B cell (primary cell): ENCODE measurements around the gene RPL32. TPM values are rescaled to one million over a fixed set of nuclear protein-coding genes. Genes with fewer than 3 reads are reported as not detected.

Experiments
- ATAC-seq: fragments of 200-7000 bp; cut with Tn5 transposase; one replicate; pipeline ENCODE4 v1.10.0; 2021; ENCODE audit warnings: low read depth, mild to moderate bottlenecking, moderate number of reproducible peaks, moderate library complexity
- CTCF ChIA-PET: fragments of 350-600 bp; sonication (Branson Sonifier 250); formaldehyde crosslinking; loops from one replicate; lab custom pipeline; 2021; ENCODE audit warnings: antibody characterized with exemption, inconsistent platforms; lab: Charles Lee
- POLR2A ChIA-PET: fragments of 350-600 bp; sonication (Branson Sonifier 250); formaldehyde crosslinking; loops from one replicate; lab custom pipeline; 2021; ENCODE audit warnings: antibody characterized with exemption; lab: Charles Lee
- DNase-seq: peaks from one replicate; pipeline ENCODE4 v3.0.0; 2013
- H2AFZ ChIP-seq: 2 replicates; pipeline ENCODE4 v1.6.1; 2012; ENCODE audit warnings: mild to moderate bottlenecking, low read depth, low read length; ENCODE audit not compliant: insufficient read depth, poor library complexity, severe bottlenecking
- H3K27ac ChIP-seq, 2 donors: 1 replicate in 1 of 2; 2 replicates in 1 of 2; pipeline ENCODE4 v1.5.1; 2012 to 2013; ENCODE audit warnings: low read length in 2 of 2, mild to moderate bottlenecking in 2 of 2, moderate library complexity in 1 of 2
- H3K27me3 ChIP-seq, 4 experiments: fragments of 200-600 bp in 1 of 4; sonication (generic) in 1 of 4; replicated peaks in 1 of 4; 1 replicate in 2 of 4; 2 replicates in 2 of 4; pipeline versions ENCODE4 v1.6.1 to v1.7.0; 2013 to 2016; ENCODE audit warnings: low read length in 3 of 4, mild to moderate bottlenecking in 2 of 4, mixed read lengths in 1 of 4, moderate library complexity in 1 of 4; ENCODE audit not compliant: insufficient read depth in 4 of 4, control insufficient read depth in 3 of 4; ENCODE audit errors: control extremely low read depth in 1 of 4
- H3K36me3 ChIP-seq, 2 experiments: replicated peaks in 1 of 2; 1 replicate in 1 of 2; 2 replicates in 1 of 2; pipeline versions ENCODE4 v1.6.1 to v1.7.1; 2013; ENCODE audit warnings: low read length in 1 of 2; ENCODE audit not compliant: insufficient read depth in 2 of 2, control insufficient read depth in 1 of 2; ENCODE audit errors: control extremely low read depth in 1 of 2, extremely low read depth in 1 of 2
- H3K4me1 ChIP-seq, 2 donors: fragments of 200-600 bp in 1 of 2; sonication (generic) in 1 of 2; 1 replicate in 1 of 2; 2 replicates in 1 of 2; pipeline versions ENCODE4 v1.5.1 to v1.6.1; 2013 to 2017; ENCODE audit warnings: low read length in 2 of 2; ENCODE audit not compliant: control insufficient read depth in 2 of 2, insufficient read depth in 2 of 2
- H3K4me2 ChIP-seq: replicated peaks from 2 replicates; pipeline ENCODE3; 2012; ENCODE audit warnings: mild to moderate bottlenecking, low read depth, low read length; ENCODE audit not compliant: poor library complexity, severe bottlenecking
- H3K4me3 ChIP-seq, 5 experiments: fragments of 200-600 bp in 1 of 5; sonication (generic) in 1 of 5; 1 replicate in 3 of 5; 2 replicates in 2 of 5; pipeline versions ENCODE4 v1.5.1 to v1.7.0; 2011 to 2016; ENCODE audit warnings: low read length in 4 of 5, mild to moderate bottlenecking in 4 of 5, low read depth in 2 of 5, control low read depth in 1 of 5, moderate library complexity in 1 of 5; ENCODE audit not compliant: insufficient read depth in 1 of 5; ENCODE audit errors: control extremely low read depth in 1 of 5, extremely low read depth in 1 of 5
- H3K79me2 ChIP-seq: fragments of 200-600 bp; sonication (generic); one replicate; pipeline ENCODE4 v1.6.0; 2016; ENCODE audit warnings: low read length; ENCODE audit not compliant: control insufficient read depth, insufficient read depth
- H3K9ac ChIP-seq: fragments of 200-600 bp; sonication (generic); 2 replicates; pipeline ENCODE4 v1.6.1; 2017; ENCODE audit warnings: mild to moderate bottlenecking, low read length, moderate library complexity
- H3K9me3 ChIP-seq, 3 donors: one replicate each; pipeline versions ENCODE4 v1.6.1 to v1.7.1; 2013; ENCODE audit warnings: low read length in 2 of 3; ENCODE audit not compliant: control insufficient read depth in 2 of 3, insufficient read depth in 1 of 3; ENCODE audit errors: control extremely low read depth in 1 of 3
- H4K20me1 ChIP-seq: 2 replicates; pipeline ENCODE4 v1.6.0; 2012; ENCODE audit warnings: mild to moderate bottlenecking, low read length; ENCODE audit not compliant: insufficient read depth, control insufficient read depth, poor library complexity, severe bottlenecking
- H3K27ac Mint-ChIP-seq: one replicate; pipeline ENCODE4 v1.8.0; 2021; ENCODE audit warnings: mixed read lengths
- H3K27me3 Mint-ChIP-seq: one replicate; pipeline ENCODE4 v1.8.0; 2021; ENCODE audit warnings: mixed read lengths
- H3K4me1 Mint-ChIP-seq: one replicate; pipeline ENCODE4 v1.8.0; 2021; ENCODE audit warnings: mixed read lengths
- H3K4me3 Mint-ChIP-seq: one replicate; pipeline ENCODE4 v1.8.0; 2021; ENCODE audit warnings: mixed read lengths
- H3K9me3 Mint-ChIP-seq: one replicate; pipeline ENCODE4 v1.8.0; 2022; ENCODE audit warnings: mixed read lengths; ENCODE audit not compliant: insufficient read depth
- CTCF ChIP-seq: fragments of 200-600 bp; IDR thresholded peaks from one replicate; pipeline ENCODE4 v1.8.0; 2022; ENCODE audit warnings: antibody characterized with exemption, mild to moderate bottlenecking
- EZH2 ChIP-seq: IDR thresholded peaks from 2 replicates; pipeline ENCODE4 v1.6.1; 2012; ENCODE audit warnings: borderline replicate concordance, low read depth, mild to moderate bottlenecking, moderate library complexity, low read length; ENCODE audit not compliant: insufficient read depth, poor library complexity, severe bottlenecking
- WGBS: methylation state at CpG from one replicate; pipeline ENCODE4 v1.1.5; 2013; ENCODE audit warnings: missing lambda C conversion rate; ENCODE audit not compliant: insufficient coverage; 5-methylcytosine and 5-hydroxymethylcytosine counted together
- intact Hi-C: fragments of 100-400 bp; cut with micrococcal nuclease; formaldehyde crosslinking; loops from one replicate; pipeline ENCODE4 v1.10.0; 2022
- polyA plus RNA-seq: library from polyadenylated mRNA; depleted of rRNA; stranded (reverse); fragments of >200 nt; gene quantifications from 2 replicates; pipeline ENCODE4 v1.2.3, GENCODE V29; 2012
- total RNA-seq, 2 donors: library from RNA; stranded (reverse); fragments of 120-200 nt in 1 of 2; gene quantifications; 1 replicate in 1 of 2; 2 replicates in 1 of 2; pipeline versions ENCODE4 v1.2.3 to v1.2.4, GENCODE V29; 2013 to 2022

Gene RPL32
- total and polyA plus RNA-seq, 2 donors (not counting 1 experiment from before 2014, with no cell fraction given), result 2,160 to 2,756 TPM

DNA sequence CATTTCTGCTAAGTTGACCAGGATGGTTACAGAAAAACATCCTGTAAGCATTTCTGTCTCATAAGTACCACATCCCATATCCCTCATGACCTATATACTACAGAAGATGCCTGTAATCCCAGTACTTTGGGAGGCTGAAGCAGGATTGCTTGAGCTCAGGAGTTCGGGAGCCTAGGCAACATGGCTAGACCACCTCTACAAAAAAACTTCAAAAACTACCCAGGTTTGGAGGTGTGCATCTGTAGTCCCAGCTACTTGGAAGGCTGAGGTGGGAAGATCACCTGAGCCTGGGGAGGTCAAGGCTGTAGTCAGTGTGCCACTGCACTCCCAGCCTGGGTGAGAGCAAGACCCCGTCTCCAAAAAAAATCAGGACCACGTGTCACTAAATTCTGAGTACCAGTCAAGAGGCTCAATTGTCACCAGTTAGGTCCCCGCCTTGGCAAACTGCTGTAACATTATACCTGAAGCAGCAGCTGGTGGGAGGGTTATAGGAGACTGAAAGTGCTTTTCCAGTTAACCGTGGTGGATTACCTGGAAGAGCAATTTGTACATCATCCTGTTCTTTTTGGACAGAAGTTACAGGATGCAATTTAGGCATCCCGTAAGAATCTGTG, 6.2 kb downstream of the RPL32 start:
- POLR2A ChIA-PET, result no interaction called here
- H3K79me2 ChIP-seq, result no peaks in the 10 kb centered on the region

More for the DNA sequence above, 6.2 kb downstream of the RPL32 start:
- Mint-ChIP-seq H3K4me3 (no peak overlapping the region), H3K9me3 (no peaks in the 10 kb centered on the region), H3K27ac (peak overlapping the region; percentile 26), H3K4me1 (peaks cover 31% of the 10 kb centered on the region), H3K27me3 (no peaks in the 10 kb centered on the region)
- Histone ChIP-seq H4K20me1 (peaks cover 36% of the 10 kb centered on the region), H3K36me3 (peaks cover 13 to 79% of the 10 kb centered on the region in 2 experiments), H3K27me3 (no peaks in the 10 kb centered on the region), H3K4me3 (no peak overlapping the region), H3K27ac (no peak overlapping the region), H3K9ac (no peak overlapping the region), H3K9me3 (no peaks in the 10 kb centered on the region), H3K4me2 (no peak overlapping the region), H2AFZ (no peak overlapping the region), H3K4me1 (peaks cover 8 to 17% of the 10 kb centered on the region in 2 donors)
- intact Hi-C loops, result no loop called here
- DNase-seq (no peak), ATAC-seq (no peak)
- CTCF ChIA-PET, result no interaction called here
- TF ChIP-seq CTCF (no peak), EZH2 (no peak)
- WGBS, result 100% methylated on average over 4 of the region's 6 CpGs
